GM19468 (cell line): ENCODE measurements around the gene TMEM129.

Experiments
- ATAC-seq: cut with Tn5 transposase; IDR thresholded peaks from one replicate; pipeline ENCODE4 v1.9.1; 2021; ENCODE audit warnings: mild to moderate bottlenecking, moderate library complexity, moderate number of reproducible peaks; ENCODE audit not compliant: unreplicated experiment; ENCODE audit errors: extremely low read depth

TMEM129 gene

GRCh38 chr4:1726146-1726934 is 5.2 kb upstream of the TMEM129 start:
- no peak for ATAC-seq

DNA sequence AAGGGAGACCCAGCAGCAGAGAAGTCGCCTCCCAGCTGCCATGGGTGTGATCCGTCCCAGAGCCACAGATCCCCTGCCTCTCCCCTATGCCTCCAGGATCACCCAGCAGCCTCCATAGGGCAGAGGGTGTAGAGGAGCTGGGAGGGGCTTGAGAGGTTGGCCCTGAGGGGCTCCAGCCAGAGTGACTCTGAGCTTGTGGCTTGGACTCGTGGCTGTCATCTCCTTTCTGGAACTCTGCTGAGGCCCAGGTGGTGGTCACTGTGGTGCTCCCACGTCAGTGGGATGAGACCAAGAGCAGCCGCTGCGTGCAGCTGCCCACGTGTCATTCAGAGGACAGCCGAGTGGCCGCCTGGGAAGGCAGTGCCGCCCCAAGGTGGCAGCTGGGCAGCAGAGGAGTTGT is 4.4 kb upstream of the TMEM129 start:
- ATAC-seq, result no peak

DNA sequence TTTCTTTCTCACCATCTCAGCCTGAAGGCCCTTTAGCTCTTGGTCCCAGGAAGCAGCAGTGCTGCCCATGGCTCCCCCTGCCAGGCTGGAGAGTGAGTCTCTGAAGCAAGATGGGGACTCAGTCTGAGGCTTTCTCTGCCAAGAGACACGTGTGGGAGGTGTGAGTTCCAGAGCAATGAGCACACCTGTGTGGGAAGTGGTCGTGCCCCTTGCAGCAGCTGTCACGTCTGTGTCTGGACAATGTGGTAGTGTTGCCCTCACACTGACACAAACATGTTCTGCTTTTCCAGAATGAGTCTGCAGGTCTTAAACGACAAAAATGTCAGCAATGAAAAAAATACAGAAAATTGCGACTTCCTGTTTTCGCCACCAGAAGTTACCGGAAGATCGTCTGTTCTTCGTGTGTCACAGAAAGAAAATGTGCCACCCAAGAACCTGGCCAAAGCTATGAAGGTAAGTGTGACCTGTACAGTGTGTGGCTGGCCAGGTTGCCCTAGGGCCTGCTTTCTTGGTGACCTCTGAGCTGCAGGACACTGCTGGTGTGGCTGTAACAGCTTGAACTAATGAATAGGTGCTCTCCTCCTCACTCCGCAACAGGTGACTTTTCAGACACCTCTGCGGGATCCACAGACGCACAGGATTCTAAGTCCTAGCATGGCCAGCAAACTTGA is 2.1 kb upstream of the TMEM129 start:
- ATAC-seq, result no peak

DNA sequence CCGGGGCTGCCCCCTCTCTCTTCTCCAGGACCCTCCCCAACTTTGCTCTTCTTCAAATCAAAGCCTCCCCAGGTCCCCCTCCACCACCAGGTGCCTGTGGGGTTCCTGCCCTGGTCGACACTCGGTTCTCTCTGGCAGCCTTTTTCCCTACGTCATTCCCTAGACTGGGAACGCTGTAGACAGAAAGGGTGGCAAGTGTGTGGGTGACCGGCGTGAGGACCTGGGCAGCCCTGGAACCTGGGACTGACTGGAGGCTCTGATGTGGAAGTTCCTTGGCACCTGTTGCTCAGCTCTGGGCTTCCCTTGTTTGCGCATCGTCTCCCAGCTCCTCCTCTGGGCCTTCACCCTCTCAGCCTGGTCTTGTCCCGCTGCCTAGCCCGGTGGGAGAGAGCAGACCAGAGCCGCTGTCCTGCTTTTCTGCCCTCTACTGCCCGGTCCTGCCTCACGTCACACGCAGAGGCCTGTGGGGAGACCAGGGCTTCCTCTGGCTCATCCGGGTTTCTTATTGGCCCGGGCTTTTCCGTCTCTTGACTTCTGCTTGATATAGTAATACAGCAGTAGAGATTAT is 1.5 kb upstream of the TMEM129 start:
- no peak for ATAC-seq

GRCh38 chr4:1721666-1722550 is 785 bp upstream of the TMEM129 start:
- no peak for ATAC-seq

DNA sequence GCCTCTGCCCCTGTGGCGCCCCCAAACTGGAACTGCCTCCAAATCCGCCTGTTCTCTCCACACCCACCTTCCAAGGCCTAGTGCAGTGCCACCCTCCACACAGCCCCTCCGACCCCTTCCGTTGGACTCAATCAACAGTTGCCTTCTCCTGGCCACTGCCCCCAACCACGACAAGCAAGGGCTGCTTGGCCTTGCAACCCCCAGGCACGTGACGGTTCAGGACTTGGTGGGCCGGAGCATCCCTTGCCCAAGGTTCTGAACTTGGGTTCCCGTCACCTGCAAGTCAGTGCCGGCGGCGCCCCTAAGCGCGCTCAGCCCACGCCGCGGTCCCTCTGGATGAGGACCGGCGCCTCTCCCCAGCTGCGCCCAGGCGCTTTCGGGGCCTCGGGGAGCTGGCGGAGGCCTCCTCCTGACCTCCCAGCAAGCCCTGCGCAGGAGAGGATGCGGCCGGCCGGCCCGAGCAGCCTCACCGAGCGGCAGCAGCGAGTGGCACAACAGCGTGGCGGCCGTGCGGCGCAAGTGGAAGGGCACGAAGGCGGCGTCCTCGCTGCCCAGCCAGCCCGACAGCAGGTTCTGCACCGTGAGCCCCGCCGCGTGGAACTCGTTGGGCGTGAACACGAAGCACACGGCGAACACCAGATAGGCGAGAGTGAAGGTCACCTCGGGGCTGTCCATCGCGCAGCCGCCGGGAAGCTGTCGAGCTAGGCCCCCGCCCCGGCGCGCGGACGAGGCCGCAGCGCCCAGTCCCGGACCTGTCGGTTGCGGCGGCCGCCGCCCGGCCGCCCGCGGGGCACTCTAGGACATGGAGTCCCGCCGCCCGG is 750 bp downstream of the TMEM129 start:
- no peak for ATAC-seq

GRCh38 chr4:1718095-1718850 is 2.9 kb downstream of the TMEM129 start:
- ATAC-seq, result no peak

- no peak for ATAC-seq
These were observed 3.7 kb downstream of the TMEM129 start for GRCh38 chr4:1717129-1718094.

DNA sequence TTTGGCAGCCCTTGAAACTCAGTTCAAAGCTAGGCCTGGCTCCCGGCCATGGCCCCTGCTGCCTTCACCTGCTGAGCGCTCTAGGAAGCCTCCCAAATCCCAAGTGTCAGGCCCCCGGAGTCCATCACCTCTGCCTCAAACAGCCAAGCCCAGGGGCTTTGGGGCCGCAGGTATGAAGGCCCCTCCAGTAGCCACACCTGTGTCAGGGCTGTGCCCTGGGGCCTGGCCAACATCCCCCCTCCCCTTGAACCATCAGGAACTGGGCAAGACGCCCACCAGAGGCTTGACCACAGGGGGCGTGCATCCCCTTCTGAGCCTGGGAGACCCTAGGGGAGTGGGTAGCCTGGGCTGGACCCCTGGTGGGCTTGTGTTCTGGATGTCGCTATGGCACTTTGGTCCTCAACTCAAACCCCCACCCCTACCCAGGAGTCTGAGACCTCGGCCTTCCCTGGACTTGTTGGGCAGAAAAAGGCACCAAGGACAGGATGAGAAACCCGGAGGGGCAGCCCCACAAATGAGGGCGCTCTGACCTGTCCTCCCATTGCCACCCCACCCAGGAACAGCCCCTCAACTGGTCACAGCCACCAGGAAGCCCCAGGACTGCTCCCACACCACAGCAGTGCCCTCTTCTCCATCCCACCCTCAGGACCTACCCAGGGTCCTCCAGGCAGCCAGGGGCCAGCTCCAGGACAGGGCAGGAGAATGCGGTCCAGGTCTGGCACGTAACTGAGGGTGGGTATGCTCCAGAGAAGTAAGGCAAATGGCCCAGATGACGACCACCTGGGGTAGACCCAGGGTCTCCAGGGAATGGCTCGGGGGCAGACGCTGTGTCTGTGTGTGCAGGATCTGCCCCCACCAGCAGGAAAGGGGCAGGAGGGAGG is 4.8 kb downstream of the TMEM129 start:
- ATAC-seq, result no peak

GRCh38 chr4:1715002-1715758 is 5.9 kb downstream of the TMEM129 start:
- no peak for ATAC-seq

GRCh38 chr4:1714303-1715001 is 6.7 kb downstream of the TMEM129 start:
- ATAC-seq, result no peak

DNA sequence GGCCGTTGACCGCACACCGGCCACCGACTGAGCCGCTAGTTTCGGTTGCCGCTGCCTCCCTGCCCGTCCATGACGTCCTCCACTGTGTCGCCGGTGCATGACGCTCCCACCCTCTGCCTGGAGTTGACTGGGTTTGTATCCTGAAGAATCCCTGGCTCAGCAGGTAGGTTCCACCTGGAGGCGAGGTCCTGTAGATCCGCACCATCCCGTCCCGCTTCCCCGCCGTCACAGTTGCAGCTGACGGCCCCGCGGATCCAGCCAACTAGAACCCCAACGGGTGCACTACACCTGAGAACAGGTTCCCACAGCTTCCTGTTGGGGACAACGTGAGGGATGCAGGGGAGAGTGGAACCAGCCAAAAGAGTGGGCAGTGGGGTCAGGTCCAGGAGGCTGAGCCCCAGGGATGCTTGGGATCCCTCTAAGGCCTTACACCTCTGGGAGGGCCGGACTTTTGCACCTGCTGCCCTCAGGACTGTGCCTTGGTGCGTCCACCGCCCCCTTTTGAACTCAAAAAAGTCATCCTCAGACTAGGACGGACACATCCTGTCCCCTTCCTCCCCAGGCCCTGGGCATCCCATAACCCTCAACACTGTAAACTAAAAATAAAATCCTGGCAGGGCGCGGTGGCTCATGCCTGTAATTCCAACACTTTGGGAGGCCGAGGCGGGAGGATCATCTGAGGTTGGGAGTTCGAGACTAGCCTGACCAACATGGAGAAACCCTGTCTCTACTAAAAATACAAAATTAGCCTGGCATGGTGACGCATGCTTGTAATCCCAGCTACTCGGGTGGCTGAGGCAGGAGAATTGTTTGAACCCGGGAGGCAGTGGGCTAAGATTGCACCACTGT is 7.9 kb downstream of the TMEM129 start:
- no peak for ATAC-seq

GRCh38 chr4:1712216-1713002 is 8.7 kb downstream of the TMEM129 start, which contains the start of gene SLBP:
SLBP (minus strand) TSS chr4:1712319; CDS start chr4:1712188, 131 bp downstream.
- peak; percentile 35 for ATAC-seq
